ENCODE measurements around the gene LARGE2. TPM values are rescaled to one million over a fixed set of nuclear protein-coding genes. Genes with fewer than 3 reads are reported as not detected.

The LARGE2 gene
- total and polyA plus RNA-seq, 2 experiments from 2014 or later, result 89.8 to 107 TPM

DNA sequence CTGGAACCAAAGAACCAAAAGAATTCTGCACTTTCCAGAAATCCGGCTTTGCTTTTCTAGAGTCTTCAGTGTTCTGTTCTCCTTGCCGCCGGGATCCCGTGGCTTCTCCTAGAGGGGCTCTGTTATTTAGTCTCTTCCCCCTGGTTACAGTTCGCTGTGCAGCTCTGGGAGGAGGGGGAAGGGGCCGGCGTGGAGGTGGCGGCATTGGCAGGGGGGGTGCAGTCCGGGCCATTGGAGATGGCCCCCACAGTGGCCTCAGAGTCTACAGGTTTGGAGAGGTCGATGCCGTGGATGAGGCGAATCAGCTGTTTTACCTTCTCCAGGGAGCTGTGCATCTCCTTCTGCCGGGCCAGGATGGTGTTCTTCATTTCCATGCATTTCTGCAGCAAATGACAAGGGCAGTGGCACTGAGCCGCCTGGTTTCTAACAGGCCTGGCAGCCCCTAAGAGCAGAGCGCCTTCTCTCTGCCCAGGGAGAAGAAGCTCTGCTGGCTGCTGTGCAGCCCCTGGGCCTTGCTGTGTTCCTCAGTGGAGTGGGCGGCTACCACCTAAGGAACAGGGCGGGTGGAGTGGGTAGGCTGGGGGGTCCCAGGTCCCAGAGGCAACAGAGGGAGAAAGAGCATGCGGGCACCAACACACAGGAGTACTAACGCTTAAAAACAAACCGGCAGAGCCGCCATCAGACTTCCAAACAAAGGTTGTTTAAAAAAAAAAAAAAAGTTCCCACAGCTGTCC lies 11.6 kb downstream of the LARGE2 start (continued):
- TF ChIP-seq, protein P1, sequence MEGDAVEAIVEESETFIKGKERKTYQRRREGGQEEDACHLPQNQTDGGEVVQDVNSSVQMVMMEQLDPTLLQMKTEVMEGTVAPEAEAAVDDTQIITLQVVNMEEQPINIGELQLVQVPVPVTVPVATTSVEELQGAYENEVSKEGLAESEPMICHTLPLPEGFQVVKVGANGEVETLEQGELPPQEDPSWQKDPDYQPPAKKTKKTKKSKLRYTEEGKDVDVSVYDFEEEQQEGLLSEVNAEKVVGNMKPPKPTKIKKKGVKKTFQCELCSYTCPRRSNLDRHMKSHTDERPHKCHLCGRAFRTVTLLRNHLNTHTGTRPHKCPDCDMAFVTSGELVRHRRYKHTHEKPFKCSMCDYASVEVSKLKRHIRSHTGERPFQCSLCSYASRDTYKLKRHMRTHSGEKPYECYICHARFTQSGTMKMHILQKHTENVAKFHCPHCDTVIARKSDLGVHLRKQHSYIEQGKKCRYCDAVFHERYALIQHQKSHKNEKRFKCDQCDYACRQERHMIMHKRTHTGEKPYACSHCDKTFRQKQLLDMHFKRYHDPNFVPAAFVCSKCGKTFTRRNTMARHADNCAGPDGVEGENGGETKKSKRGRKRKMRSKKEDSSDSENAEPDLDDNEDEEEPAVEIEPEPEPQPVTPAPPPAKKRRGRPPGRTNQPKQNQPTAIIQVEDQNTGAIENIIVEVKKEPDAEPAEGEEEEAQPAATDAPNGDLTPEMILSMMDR (conservative IDR thresholded peaks at IDR 0.05; ENCODE audit: low read depth in 2 of 2), result no peak
- TF ChIP-seq, protein P2, sequence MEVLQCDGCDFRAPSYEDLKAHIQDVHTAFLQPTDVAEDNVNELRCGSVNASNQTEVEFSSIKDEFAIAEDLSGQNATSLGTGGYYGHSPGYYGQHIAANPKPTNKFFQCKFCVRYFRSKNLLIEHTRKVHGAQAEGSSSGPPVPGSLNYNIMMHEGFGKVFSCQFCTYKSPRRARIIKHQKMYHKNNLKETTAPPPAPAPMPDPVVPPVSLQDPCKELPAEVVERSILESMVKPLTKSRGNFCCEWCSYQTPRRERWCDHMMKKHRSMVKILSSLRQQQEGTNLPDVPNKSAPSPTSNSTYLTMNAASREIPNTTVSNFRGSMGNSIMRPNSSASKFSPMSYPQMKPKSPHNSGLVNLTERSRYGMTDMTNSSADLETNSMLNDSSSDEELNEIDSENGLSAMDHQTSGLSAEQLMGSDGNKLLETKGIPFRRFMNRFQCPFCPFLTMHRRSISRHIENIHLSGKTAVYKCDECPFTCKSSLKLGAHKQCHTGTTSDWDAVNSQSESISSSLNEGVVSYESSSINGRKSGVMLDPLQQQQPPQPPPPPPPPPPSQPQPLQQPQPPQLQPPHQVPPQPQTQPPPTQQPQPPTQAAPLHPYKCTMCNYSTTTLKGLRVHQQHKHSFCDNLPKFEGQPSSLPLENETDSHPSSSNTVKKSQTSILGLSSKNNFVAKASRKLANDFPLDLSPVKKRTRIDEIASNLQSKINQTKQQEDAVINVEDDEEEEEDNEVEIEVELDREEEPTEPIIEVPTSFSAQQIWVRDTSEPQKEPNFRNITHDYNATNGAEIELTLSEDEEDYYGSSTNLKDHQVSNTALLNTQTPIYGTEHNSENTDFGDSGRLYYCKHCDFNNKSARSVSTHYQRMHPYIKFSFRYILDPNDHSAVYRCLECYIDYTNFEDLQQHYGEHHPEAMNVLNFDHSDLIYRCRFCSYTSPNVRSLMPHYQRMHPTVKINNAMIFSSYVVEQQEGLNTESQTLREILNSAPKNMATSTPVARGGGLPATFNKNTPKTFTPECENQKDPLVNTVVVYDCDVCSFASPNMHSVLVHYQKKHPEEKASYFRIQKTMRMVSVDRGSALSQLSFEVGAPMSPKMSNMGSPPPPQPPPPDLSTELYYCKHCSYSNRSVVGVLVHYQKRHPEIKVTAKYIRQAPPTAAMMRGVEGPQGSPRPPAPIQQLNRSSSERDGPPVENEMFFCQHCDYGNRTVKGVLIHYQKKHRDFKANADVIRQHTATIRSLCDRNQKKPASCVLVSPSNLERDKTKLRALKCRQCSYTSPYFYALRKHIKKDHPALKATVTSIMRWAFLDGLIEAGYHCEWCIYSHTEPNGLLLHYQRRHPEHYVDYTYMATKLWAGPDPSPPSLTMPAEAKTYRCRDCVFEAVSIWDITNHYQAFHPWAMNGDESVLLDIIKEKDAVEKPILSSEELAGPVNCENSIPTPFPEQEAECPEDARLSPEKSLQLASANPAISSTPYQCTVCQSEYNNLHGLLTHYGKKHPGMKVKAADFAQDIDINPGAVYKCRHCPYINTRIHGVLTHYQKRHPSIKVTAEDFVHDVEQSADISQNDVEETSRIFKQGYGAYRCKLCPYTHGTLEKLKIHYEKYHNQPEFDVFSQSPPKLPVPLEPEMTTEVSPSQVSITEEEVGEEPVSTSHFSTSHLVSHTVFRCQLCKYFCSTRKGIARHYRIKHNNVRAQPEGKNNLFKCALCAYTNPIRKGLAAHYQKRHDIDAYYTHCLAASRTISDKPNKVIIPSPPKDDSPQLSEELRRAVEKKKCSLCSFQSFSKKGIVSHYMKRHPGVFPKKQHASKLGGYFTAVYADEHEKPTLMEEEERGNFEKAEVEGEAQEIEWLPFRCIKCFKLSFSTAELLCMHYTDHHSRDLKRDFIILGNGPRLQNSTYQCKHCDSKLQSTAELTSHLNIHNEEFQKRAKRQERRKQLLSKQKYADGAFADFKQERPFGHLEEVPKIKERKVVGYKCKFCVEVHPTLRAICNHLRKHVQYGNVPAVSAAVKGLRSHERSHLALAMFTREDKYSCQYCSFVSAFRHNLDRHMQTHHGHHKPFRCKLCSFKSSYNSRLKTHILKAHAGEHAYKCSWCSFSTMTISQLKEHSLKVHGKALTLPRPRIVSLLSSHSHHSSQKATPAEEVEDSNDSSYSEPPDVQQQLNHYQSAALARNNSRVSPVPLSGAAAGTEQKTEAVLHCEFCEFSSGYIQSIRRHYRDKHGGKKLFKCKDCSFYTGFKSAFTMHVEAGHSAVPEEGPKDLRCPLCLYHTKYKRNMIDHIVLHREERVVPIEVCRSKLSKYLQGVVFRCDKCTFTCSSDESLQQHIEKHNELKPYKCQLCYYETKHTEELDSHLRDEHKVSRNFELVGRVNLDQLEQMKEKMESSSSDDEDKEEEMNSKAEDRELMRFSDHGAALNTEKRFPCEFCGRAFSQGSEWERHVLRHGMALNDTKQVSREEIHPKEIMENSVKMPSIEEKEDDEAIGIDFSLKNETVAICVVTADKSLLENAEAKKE (CRISPR knock-in tag; IDR thresholded peaks at IDR 0.05), result no peak
- no peak for TF ChIP-seq EZH2phosphoT487 (IDR thresholded peaks at IDR 0.05; ENCODE audit: unreplicated experiment)
- no peak for TF ChIP-seq CREB1 (CRISPR knock-in tag; IDR thresholded peaks at IDR 0.05; ENCODE audit: low read depth)

DNA sequence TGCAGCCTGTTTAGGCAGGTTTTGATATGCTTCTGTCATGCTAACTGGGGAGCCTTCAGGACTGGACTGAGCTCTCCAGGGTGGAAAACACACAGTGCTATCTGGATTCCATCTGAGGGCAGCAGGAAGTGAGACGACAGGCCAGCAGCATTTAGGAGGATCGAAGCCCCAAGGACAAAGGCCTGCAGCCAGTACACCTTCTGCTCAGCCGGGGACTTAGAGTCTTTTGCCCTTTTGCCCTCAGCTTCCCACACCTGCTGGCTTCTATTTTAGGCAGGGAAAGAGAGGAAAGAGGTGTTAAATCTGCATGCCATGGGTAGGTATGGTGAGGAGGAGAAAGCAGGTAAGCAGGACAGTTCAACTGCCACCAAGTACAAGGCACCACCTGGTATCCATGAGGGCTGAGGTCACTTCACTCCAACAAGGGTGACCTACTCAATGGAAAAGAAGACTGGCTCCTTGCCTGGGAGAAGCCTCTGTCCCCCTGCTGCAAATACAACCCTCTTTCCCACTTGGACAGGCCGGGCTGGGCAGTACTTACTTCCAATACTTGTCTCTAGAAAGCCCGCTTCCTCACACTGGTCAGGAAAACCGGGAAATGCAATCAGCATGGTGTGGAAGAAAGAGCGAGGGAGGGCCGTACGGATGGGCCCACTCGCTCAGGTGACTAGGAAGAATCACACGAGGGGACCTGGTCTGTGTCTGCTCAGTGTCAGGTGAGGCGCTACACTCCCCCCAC lies 12.3 kb downstream of the LARGE2 start:
- no peaks in the 10 kb centered on the region; the same call in 1 of the 2 replicates for H3K4me1 ChIP-seq (ENCODE audit: insufficient read depth)
- no peak overlapping the region for H3K4me3 ChIP-seq
- ATAC-seq (no peak), DNase-seq (ENCODE audit: low spot score) (no peak)
- H3K79me2 ChIP-seq (replicated peaks; ENCODE audit: insufficient read depth), result 0 out of 2 replicates have a peak, but pooled peaks cover 2% of the 10 kb centered on the region
- Mint-ChIP-seq H3K4me1 (peaks cover 26% of the 10 kb centered on the region), H3K4me3 (no peak overlapping the region), H3K9me3 (no peaks in the 10 kb centered on the region), H3K27me3 (ENCODE audit: insufficient read depth, low read depth, poor library complexity) (peaks cover 7% of the 10 kb centered on the region), H3K27ac (peak overlapping the region; percentile 56; the same call in 1 of the 2 replicates), H3K36me3 (ENCODE audit: low read depth) (peaks cover 21% of the 10 kb centered on the region)
- H3K27ac ChIP-seq (ENCODE audit: low read depth), result peak overlapping the region; percentile 19; the same call in 1 of the 2 replicates
- H4K20me1 ChIP-seq (replicated peaks; ENCODE audit: insufficient read depth), result peaks cover 4% of the 10 kb centered on the region
- H3K9me2 ChIP-seq (ENCODE audit: insufficient read depth), result no peaks in the 10 kb centered on the region
- H2AFZ ChIP-seq, result no peak overlapping the region
- H3K27me3 ChIP-seq (ENCODE audit: insufficient read depth), result no peaks in the 10 kb centered on the region
- no peak overlapping the region for H3K4me2 ChIP-seq
- H3F3A ChIP-seq (replicated peaks; ENCODE audit: low read depth), result 0 out of 2 replicates have a peak, but pooled peaks cover 3% of the 10 kb centered on the region
- H3K36me3 ChIP-seq (ENCODE audit: insufficient read depth), result peaks cover 11% of the 10 kb centered on the region; the same call in 1 of the 2 replicates
- TF ChIP-seq NANOG (IDR thresholded peaks at IDR 0.05; ENCODE audit: borderline replicate concordance), result no peak
- no peak for TF ChIP-seq STAT1 (IDR thresholded peaks at IDR 0.05; ENCODE audit: unreplicated experiment)
- no peak for TF ChIP-seq JUNB (IDR thresholded peaks at IDR 0.05; ENCODE audit: unreplicated experiment)
- TF ChIP-seq POLR2AphosphoS5 (IDR thresholded peaks at IDR 0.05; ENCODE audit: low read depth), result no peak
- TF ChIP-seq, protein P3, sequence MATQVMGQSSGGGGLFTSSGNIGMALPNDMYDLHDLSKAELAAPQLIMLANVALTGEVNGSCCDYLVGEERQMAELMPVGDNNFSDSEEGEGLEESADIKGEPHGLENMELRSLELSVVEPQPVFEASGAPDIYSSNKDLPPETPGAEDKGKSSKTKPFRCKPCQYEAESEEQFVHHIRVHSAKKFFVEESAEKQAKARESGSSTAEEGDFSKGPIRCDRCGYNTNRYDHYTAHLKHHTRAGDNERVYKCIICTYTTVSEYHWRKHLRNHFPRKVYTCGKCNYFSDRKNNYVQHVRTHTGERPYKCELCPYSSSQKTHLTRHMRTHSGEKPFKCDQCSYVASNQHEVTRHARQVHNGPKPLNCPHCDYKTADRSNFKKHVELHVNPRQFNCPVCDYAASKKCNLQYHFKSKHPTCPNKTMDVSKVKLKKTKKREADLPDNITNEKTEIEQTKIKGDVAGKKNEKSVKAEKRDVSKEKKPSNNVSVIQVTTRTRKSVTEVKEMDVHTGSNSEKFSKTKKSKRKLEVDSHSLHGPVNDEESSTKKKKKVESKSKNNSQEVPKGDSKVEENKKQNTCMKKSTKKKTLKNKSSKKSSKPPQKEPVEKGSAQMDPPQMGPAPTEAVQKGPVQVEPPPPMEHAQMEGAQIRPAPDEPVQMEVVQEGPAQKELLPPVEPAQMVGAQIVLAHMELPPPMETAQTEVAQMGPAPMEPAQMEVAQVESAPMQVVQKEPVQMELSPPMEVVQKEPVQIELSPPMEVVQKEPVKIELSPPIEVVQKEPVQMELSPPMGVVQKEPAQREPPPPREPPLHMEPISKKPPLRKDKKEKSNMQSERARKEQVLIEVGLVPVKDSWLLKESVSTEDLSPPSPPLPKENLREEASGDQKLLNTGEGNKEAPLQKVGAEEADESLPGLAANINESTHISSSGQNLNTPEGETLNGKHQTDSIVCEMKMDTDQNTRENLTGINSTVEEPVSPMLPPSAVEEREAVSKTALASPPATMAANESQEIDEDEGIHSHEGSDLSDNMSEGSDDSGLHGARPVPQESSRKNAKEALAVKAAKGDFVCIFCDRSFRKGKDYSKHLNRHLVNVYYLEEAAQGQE (IDR thresholded peaks at IDR 0.05; ENCODE audit: unreplicated experiment), result no peak
